Right atrium auricular region (tissue), 2 donors: Measurements from ENCODE around the gene MTG2. TPM values are rescaled to one million over a fixed set of nuclear protein-coding genes. Genes with fewer than 3 reads are reported as not detected.

Source experiments
- DNase-seq: peaks from one replicate; pipeline ENCODE4 v3.0.0-alpha.2; 2019; ENCODE audit warnings: low spot score
- H3K27ac ChIP-seq, 2 donors: fragments of 200-600 bp; sonication (generic); 1 replicate in 1 of 2; 2 replicates in 1 of 2; pipeline ENCODE4 v1.5.1; 2016 to 2019
- H3K27me3 ChIP-seq, 2 donors: fragments of 200-600 bp; sonication (generic); one replicate each; pipeline versions ENCODE4 v1.5.1 to v1.6.0; 2017 to 2019
- H3K36me3 ChIP-seq: fragments of 200-600 bp; sonication (generic); one replicate; pipeline ENCODE4 v1.5.1; 2016
- H3K4me1 ChIP-seq, 2 donors: fragments of 200-600 bp; sonication (generic); one replicate each; pipeline versions ENCODE4 v1.5.1 to v1.6.0; 2017 to 2019
- H3K4me3 ChIP-seq, 2 donors: fragments of 200-600 bp; sonication (generic); 1 replicate in 1 of 2; 2 replicates in 1 of 2; pipeline ENCODE4 v1.5.1; 2017 to 2019; ENCODE audit warnings: mild to moderate bottlenecking in 1 of 2, moderate library complexity in 1 of 2
- H3K9me3 ChIP-seq, 2 donors: fragments of 200-600 bp; sonication (generic); one replicate each; pipeline ENCODE4 v1.5.1; 2019
- CTCF ChIP-seq, 2 donors: fragments of 200-600 bp; sonication (generic); IDR thresholded peaks; one replicate each; pipeline ENCODE4 v1.5.1; 2019; ENCODE audit warnings: antibody characterized with exemption in 2 of 2
- total RNA-seq, 2 donors: library from RNA; depleted of rRNA; stranded (reverse); fragments of >200 nt; gene quantifications; one replicate each; pipeline ENCODE4 v1.1.0, GENCODE V29; 2016

Gene MTG2
- total RNA-seq, 2 donors from 2014 or later = 20.7 to 24.1 TPM

DNA sequence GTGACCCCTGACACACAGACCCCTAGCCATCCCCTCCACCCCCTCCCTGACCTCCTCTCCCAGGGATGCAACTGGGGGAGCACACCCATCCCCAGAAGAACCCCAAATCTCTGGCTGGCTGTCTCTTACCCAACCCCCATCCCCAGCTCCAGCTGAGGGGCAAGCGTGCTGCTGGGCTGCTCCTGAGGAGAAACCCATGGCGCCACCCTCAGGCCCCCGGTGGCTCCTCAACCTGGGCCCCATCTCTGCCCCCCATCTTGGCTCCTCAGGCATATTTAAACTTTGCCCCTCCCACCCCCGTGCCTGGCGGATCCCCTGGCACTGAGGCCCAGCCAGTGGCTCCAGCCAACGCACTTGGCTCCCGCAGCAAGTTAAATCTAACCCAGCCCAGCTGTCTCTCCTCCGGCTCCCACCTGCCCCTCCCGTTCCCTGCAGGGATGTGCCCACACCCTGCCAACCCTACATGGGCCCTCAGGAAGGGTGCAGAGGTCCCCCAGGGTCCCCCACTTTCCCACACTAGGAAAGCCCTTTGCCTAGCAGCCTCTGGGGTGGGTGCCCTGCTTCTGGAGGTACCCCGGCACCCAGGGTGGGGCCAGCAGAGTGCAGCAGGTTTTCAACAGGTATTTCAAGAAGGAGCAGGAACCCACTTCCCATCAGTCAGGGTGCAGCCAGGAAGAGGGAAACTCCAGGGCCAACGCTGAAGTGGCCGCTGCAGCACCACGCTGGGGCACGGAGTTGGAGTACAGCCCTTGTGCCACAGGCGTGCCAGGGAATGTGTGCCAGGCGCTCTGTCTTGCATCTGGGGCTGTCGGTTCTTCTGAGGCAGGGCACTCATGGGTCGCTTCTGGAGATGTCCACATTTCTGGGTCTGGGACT is 50.2 kb downstream of the MTG2 start:
- DNase-seq = no peak
- Histone ChIP-seq H3K4me3 (no peak overlapping the region), H3K4me1 (peaks cover 0 to 31% of the 10 kb centered on the region in 2 donors), H3K27ac (peak overlapping the region in 1 of 2 donors; percentile 8), H3K36me3 (no peaks in the 10 kb centered on the region), H3K27me3 (no peaks in the 10 kb centered on the region), H3K9me3 (no peaks in the 10 kb centered on the region)
- no peak for TF ChIP-seq CTCF (IDR thresholded peaks at IDR 0.05)

GRCh38 chr20:62233684-62234083 is 50.9 kb downstream of the MTG2 start:
- TF ChIP-seq CTCF (IDR thresholded peaks at IDR 0.05) = no peak
- Histone ChIP-seq H3K4me1 (peaks cover 0 to 31% of the 10 kb centered on the region in 2 donors), H3K36me3 (no peaks in the 10 kb centered on the region), H3K9me3 (no peaks in the 10 kb centered on the region), H3K4me3 (no peak overlapping the region), H3K27me3 (no peaks in the 10 kb centered on the region), H3K27ac (peak overlapping the region; percentile 72 to 82)
- no peak for DNase-seq

- Histone ChIP-seq H3K9me3 (no peaks in the 10 kb centered on the region), H3K36me3 (no peaks in the 10 kb centered on the region), H3K4me3 (no peak overlapping the region), H3K27me3 (no peaks in the 10 kb centered on the region), H3K27ac (peak overlapping the region; percentile 72 to 82), H3K4me1 (peaks cover 0 to 37% of the 10 kb centered on the region in 2 donors)
- no peak for DNase-seq
- no peak for TF ChIP-seq CTCF (IDR thresholded peaks at IDR 0.05)
Measured at GRCh38 chr20:62234339-62234738, 51.5 kb downstream of the MTG2 start.

DNA sequence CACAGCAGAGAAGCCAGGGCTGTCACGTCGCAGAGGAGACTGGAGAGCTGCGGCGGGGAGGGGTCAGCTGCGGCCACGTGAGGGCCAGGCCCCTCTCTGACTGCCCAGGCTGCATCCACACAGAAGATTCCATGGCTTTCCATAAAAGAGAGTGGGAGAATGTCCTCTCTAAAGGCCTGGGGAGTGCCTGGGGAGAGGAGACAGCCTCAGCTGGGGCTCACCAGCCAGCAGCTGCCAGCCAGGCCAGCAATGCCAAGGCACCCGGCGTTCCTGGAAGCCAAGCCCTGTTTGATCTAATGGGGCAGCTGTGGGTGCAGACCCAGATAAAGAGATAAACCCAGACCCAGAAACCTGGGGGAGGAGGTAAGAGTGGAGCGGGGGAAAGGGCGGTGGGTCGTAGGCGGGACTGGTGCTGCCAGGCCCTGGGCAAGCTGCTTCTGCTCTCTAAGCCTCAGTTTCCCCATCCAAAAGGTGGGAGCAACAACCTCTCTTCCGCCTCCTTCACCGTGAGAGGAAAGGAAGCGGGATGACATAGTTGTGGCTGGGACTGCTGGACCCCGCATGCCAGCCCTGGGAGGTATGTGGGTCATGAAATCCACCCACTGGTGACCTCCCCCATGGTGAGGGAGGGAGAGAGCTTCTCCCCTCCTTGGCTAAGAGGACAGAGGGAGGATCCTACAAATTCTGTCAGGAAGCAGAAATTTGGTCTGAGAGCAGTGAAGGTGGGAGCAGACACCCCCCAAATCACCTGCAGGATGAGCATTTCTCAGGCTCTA is 52.4 kb downstream of the MTG2 start:
- H3K4me1 ChIP-seq = peaks cover 0 to 45% of the 10 kb centered on the region in 2 donors
- H3K4me3 ChIP-seq = no peak overlapping the region
- no peaks in the 10 kb centered on the region for H3K9me3 ChIP-seq
- peak overlapping the region; percentile 72 to 82 for H3K27ac ChIP-seq
- no peaks in the 10 kb centered on the region for H3K36me3 ChIP-seq
- no peak for DNase-seq
- no peak for TF ChIP-seq CTCF (IDR thresholded peaks at IDR 0.05)
- no peaks in the 10 kb centered on the region for H3K27me3 ChIP-seq

GRCh38 chr20:62235777-62236157 is 52.9 kb downstream of the MTG2 start:
- peaks cover 0 to 51% of the 10 kb centered on the region in 2 donors for H3K4me1 ChIP-seq
- no peak for TF ChIP-seq CTCF (IDR thresholded peaks at IDR 0.05)
- H3K27me3 ChIP-seq = no peaks in the 10 kb centered on the region
- H3K4me3 ChIP-seq = no peak overlapping the region
- no peak for DNase-seq
- no peaks in the 10 kb centered on the region for H3K9me3 ChIP-seq
- peak overlapping the region; percentile 77 to 82 for H3K27ac ChIP-seq
- H3K36me3 ChIP-seq = no peaks in the 10 kb centered on the region
